Mononuclear cell (primary cell): ENCODE data around the gene SERPINI1. TPM values are rescaled to one million over a fixed set of nuclear protein-coding genes. Genes with fewer than 3 reads are reported as not detected.

Source experiments
- H3K27me3 ChIP-seq: 2 replicates; pipeline ENCODE4 v1.6.0; 2011; ENCODE audit warnings: low read length, control low read depth; ENCODE audit not compliant: insufficient read depth
- H3K4me1 ChIP-seq: 2 replicates; pipeline ENCODE4 v1.5.1; 2011; ENCODE audit warnings: mild to moderate bottlenecking, low read length, control low read depth; ENCODE audit not compliant: insufficient read depth
- H3K4me3 ChIP-seq: 2 replicates; pipeline ENCODE4 v1.5.1; 2011; ENCODE audit warnings: mild to moderate bottlenecking, low read length, moderate library complexity
- H3K9me3 ChIP-seq: 2 replicates; pipeline ENCODE4 v1.5.1; 2011; ENCODE audit warnings: low read depth, mild to moderate bottlenecking, control low read depth, low read length
- total RNA-seq: library from RNA; depleted of rRNA; stranded (reverse); fragments of >200 nt; gene quantifications from one replicate; pipeline ENCODE4 v1.2.3, GENCODE V29; 2012

Gene SERPINI1
- total RNA-seq, 1 donor = 2.5 TPM

DNA sequence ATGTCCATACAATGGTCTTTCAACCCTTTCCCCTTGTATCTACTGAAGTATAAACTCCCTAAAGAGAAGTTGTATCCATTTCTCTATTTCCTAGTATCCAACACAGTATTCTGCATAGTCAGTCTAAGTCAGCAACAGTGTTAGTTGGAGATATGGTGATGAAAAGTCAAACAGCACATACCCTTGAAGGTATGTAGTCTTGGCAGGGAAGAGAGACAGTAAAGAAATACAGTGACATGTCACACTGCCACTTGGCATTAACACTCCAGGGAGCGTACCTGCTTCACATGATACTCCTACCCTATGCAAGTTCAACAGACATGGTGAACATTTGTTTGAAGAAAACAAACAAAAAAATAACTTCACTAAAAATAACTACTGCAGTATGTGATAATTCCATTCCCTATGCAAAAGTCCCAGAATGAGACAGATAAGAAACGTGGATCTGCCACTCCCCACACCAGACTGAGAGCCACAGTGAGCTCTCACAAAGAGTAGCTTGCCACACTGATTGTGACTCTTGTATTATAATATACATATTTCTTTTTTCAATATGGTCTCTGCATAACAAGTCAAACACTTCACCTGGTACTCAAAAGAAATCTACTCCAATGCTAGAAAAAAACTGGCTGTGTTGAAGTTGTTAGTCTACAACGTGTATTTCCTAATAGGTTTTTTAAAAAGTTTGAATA is 6.7 kb upstream of the SERPINI1 start:
- H3K27me3 ChIP-seq = no peaks in the 10 kb centered on the region
- no peaks in the 10 kb centered on the region for H3K9me3 ChIP-seq
- H3K4me3 ChIP-seq = no peak overlapping the region
- peaks cover 5% of the 10 kb centered on the region for H3K4me1 ChIP-seq

DNA sequence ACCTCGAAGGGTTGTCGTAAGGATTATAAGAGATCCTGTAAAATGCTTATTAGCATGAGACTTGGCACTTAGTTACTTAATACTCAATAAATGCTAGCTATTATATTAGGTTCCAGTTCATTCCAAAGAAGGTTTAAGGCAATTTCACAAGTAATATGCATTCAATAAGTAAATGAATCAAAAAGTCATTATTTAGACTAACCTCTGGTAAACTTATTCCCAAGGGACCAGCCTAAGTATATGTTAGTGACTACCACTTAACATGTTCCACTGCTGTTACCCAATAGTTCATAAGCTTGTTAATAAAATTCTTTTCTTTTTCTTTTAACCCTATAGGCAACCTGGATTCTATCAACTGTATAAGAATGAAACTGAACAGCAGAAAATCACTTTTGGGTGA is 5.9 kb upstream of the SERPINI1 start:
- Histone ChIP-seq H3K27me3 (no peaks in the 10 kb centered on the region), H3K9me3 (no peaks in the 10 kb centered on the region), H3K4me1 (peaks cover 8% of the 10 kb centered on the region), H3K4me3 (no peak overlapping the region)

DNA sequence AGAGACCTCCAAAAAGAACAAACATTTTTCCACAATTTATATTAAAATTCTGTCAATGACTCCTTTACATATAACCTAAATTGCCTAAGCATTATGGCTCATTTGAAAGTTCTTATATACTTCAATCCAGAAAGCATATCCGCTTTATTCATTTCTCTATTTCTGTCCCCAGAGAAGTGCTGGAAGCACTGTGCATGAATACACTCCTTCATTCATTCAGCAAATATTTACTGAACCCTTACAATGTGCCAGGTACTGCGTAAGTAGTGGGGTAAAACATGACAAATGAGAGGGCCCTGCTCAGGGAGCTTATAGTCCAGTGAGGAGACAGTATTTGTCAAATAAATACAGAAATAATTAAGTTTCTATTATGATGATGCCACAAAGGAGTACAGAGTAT is 4.1 kb upstream of the SERPINI1 start:
- H3K27me3 ChIP-seq = no peaks in the 10 kb centered on the region
- no peak overlapping the region for H3K4me3 ChIP-seq
- H3K4me1 ChIP-seq = peaks cover 17% of the 10 kb centered on the region
- no peaks in the 10 kb centered on the region for H3K9me3 ChIP-seq

DNA sequence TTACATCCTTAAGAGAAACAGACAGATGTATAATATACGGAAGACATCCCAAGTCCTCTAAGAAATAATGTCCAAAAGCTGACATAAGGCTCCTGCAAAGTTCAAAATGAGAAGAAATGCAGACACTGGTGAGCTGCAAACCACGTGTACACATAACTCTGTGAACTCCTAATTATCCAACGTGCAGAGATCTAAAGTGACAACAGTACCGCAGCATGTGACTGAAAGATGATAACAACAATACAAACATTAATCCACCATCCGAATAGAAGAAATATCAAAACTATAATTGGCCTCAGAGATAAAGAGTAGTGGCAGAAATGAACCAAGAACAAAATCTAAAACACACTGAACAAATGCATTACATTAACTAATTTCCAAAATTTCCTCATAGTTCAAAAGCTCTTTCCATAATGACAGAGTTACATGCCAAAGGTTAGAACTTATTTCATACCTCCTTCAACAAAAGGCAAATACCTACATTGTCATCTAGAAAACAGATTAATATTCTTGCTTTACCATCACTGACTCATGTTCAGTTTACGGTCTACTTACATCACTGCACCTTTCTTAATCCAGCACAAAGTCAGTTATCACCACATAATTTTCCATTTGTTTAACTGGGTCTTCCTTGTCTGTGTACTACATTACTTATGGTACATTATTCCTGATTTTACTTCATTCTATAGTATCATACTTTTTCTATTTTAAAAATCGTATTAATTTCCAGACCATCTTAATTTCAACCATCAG is 3.0 kb upstream of the SERPINI1 start:
- no peaks in the 10 kb centered on the region for H3K9me3 ChIP-seq
- no peak overlapping the region for H3K4me3 ChIP-seq
- no peaks in the 10 kb centered on the region for H3K27me3 ChIP-seq
- H3K4me1 ChIP-seq = peaks cover 22% of the 10 kb centered on the region

DNA sequence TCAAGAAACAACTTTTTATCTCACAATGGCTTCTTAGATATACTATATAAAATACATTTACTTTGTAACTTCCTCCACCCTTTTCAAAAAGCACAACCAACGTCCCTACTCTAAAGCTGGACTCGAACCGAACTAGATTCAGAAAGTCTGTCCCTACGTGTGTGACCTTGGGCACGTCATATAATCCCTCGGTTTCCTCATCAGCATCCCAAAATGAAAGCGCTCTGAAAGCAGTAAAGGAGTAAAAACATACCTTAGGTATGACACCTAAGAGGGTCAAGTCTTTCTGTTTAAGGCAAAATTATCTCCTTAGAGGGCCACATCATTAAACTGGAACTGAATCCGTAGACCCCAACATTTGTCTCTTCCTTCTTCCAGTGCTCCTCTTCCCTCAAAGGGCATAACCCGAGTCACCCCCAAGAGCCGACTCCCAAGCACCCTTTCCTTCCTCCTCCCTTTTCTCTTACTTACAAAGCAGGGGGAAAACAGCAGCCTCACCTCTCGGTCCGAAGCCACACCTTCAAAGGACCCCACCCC is 1.5 kb upstream of the SERPINI1 start:
- H3K4me3 ChIP-seq = peak overlapping the region; percentile 84
- H3K27me3 ChIP-seq = no peaks in the 10 kb centered on the region
- no peaks in the 10 kb centered on the region for H3K9me3 ChIP-seq
- peaks cover 22% of the 10 kb centered on the region for H3K4me1 ChIP-seq

DNA sequence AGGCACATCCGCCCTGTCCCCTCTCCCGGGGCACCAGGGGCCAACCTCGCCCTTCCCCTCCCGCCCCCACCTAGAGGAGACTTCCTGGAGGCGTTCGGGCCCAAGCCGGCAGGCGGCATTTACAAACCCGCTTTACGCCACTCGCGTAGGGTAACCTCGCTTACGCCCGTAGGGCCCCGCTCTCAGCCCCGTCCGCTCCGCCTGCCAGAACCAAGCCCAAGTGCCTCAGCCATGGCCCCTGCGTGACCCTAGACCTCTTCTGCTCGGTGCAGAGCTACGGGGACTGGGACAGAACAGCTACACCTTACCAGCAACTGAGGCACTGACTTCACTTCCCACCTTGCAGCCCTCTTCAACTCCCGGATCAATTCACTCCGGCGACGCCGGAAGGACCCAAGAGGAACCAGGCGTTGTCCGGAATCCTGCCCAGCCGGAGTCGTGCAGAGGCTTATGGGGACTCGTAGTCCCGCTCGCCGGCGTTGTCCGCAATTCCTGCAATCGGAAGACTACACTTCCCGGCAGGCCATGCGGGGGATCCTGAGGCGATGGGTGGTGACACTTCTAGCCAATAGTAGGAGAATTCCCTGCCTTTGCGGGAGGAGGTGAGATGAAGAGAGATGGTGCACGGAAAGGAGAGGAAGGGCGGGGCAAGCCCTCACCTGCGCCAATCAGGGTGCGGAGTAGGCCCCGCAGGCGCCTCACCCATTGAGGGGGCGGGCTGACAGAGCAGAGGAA is 856 bp upstream of the SERPINI1 start, which contains the start of gene PDCD10:
Gene PDCD10 (minus strand): TSS at position 395 of the 735 bp plus-strand sequence. CDS start 14,735 bp downstream, outside the sequence.
- Histone ChIP-seq H3K9me3 (no peaks in the 10 kb centered on the region), H3K4me1 (peaks cover 22% of the 10 kb centered on the region), H3K27me3 (no peaks in the 10 kb centered on the region), H3K4me3 (peak within 1 kb of the TSS; percentile 84)

DNA sequence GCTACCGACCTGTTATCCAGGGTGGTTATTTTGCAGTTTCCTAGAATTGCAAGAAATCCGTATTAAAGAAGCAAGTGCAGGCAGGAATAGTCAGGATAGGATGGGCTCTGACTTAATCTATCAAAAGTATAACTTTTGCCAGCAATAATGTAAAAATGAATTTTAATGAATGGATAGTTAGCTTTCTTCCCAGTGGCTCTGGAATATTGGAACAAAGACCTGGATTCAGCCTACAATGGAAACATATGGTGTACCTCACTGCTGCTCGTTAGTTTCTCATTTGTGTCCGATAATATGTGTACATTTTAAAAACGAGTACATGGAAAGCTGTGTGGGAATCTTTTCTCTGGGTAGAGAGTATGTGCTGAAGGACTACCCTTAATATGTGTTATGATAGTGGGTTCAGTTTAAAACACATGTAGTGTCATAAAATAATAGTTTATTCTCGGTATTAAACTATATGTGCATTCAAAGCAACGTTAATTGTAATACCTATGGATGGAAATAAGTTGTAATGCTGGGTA is 805 bp downstream of the SERPINI1 start:
- Histone ChIP-seq H3K9me3 (no peaks in the 10 kb centered on the region), H3K27me3 (no peaks in the 10 kb centered on the region), H3K4me3 (peak overlapping the region; percentile 84), H3K4me1 (peaks cover 22% of the 10 kb centered on the region)

DNA sequence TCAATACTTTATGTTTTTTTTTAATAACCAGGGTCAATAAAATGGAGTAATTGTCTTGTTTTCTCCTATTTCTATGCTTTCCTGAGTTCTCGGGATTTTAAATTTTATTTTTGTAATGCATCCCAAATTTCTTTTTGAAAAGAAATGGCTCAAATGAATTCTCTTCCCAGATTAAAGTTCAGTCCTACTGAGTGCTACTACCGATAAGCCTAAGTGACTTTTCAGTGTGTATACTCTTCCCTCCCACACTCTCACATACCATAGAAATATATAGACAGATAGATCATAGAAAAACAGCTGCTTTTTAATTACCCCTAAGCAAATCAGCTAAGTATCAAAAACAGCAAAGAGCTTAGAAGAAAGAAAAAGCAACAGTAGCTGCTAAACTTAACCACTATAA is 1.5 kb downstream of the SERPINI1 start:
- Histone ChIP-seq H3K4me1 (peaks cover 22% of the 10 kb centered on the region), H3K27me3 (no peaks in the 10 kb centered on the region), H3K4me3 (no peak overlapping the region), H3K9me3 (no peaks in the 10 kb centered on the region)

DNA sequence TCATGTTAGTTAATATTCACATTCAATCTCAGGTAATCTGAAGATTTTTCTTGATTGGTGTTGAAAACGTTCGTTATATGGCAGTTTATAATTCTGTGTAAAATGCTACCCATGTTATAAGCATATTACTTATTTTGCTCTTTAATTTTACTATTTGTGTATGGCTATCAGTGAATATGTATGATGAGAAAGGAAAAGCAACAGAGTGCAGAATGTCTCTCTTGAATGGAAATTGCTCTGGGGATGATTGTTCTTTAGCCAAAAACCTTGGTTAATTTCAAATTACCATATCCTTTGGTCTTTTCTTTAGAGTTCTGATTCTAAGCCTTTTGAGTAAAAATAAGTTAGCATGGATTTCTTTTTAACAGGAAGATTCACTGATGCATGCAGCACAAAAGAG is 2.5 kb downstream of the SERPINI1 start:
- no peaks in the 10 kb centered on the region for H3K9me3 ChIP-seq
- no peaks in the 10 kb centered on the region for H3K27me3 ChIP-seq
- H3K4me1 ChIP-seq = peaks cover 22% of the 10 kb centered on the region
- no peak overlapping the region for H3K4me3 ChIP-seq

DNA sequence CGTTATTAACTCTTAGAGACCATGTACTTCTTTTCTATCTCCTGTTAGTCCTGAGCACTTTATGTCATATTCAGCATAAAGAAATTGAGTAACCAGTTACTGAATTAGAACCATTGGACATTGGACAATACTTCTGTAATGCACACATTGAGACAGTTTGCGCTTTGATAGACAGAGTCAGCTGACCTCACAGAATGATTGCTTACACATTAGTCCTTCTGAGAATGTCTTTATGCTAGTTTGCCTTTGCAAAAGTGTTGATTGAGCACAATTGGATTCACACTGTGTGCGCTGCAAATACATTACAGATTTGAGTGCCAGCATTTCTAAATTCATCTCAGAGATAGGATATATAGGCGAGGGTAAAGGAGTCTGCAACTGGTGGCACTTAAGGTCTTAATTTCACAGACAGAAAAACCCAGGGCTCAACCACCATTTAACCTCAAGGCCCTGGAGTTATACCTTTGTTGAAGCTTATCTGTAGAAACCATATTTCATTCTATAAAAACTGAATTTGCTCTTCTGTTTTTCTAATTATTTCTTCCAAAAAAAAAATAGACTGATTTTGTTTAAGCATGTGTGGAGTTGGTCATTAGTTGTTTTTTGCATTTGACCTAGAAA is 3.8 kb downstream of the SERPINI1 start:
- Histone ChIP-seq H3K4me3 (no peak overlapping the region), H3K9me3 (no peaks in the 10 kb centered on the region), H3K27me3 (no peaks in the 10 kb centered on the region), H3K4me1 (peaks cover 14% of the 10 kb centered on the region)

DNA sequence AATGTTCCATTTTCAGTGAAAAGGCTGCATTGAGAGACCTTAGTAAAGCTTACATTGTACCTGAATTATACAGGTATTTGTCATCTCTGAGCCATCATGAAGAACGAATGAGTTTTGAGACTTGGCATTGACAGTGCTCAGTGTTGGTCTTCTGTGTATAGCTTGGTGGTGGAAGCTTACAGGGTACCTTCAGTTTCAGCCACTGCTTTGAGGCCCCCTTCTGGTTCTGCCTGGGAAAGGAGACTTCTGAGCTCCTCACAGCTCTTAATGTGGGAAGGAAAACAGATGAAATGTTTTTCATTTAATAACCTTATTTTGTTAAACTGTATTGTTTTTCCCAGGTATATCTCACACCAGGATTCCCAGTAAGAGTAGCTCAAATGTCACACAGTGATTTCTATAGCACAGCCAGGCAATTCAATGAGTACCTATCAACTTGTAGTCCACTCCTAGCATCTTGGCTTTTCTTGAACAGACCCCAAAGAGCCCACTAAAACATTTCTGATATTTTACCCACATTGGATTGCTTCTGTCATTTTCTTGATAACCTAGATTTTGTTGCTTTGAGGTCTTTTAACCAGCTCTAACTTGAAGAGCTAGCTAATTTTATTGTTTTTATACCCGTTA is 5.6 kb downstream of the SERPINI1 start:
- H3K4me1 ChIP-seq = peaks cover 8% of the 10 kb centered on the region
- H3K9me3 ChIP-seq = no peaks in the 10 kb centered on the region
- H3K27me3 ChIP-seq = no peaks in the 10 kb centered on the region
- H3K4me3 ChIP-seq = no peak overlapping the region

DNA sequence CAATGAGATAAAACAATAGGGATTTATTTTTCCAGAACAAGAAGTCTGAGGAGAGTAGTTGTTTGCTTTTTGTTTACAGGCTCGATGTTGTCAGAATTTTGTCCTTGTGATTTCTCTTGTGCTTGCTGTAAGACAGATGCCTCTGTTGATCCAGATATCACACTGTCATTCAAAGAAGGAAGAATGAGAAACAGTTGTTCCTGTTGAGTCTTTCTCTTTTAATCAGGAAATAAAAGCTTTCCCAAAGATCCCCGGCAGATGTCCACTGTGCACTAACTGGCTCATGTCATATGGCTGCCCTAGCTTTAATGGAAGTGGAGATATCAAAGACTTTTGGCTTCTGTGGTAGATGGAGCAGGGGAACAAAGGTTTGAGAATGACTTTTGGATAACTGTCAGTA is 6.8 kb downstream of the SERPINI1 start:
- no peaks in the 10 kb centered on the region for H3K9me3 ChIP-seq
- H3K4me1 ChIP-seq = peaks cover 8% of the 10 kb centered on the region
- H3K27me3 ChIP-seq = no peaks in the 10 kb centered on the region
- H3K4me3 ChIP-seq = no peak overlapping the region

DNA sequence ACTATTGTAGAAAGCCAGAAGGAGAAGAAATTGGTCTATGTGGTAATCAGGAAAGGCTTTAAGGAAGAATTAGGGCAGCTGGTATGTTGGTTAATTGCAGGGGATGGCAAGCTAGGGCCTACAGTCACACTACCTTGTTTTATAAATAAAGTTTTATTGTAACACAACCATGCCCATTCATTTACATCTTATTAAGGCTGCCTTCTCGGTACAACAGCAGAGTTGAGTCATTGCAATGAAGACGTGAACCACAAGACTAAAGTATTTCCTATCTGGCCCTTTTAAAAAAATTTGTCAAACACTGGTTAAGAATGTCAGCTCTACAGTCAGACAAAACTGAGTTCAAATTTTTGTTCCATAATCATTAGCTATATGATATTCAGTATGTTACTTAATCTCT is 8.3 kb downstream of the SERPINI1 start:
- Histone ChIP-seq H3K27me3 (no peaks in the 10 kb centered on the region), H3K4me1 (peaks cover 14% of the 10 kb centered on the region), H3K9me3 (no peaks in the 10 kb centered on the region), H3K4me3 (no peak overlapping the region)

DNA sequence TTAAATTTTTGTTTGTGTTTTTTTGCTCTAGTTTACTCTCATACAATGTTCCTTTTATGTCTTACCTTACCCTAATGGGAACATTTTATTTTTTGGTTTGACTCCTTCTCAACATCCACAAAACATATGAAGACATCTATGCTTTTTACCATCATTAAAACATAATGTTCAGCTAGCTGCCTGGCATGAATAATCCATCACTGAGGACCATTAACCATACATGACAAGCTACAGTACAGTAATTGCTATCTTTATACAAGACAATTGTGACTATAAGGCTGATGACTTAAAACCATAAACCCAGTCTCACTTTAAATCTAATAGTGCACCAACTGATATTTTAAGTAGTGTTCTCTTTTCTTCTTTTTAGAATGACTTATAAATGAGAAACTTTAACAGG is 13.7 kb downstream of the SERPINI1 start:
- H3K9me3 ChIP-seq = no peaks in the 10 kb centered on the region
- peaks cover 20% of the 10 kb centered on the region for H3K4me1 ChIP-seq
- no peak overlapping the region for H3K4me3 ChIP-seq
- H3K27me3 ChIP-seq = no peaks in the 10 kb centered on the region
